IMR-90 (cell line): ENCODE measurements around the gene DENND6B.

Source experiments
- CEBPB ChIP-seq: IDR thresholded peaks from 2 replicates; pipeline ENCODE4 v1.6.1; 2012; ENCODE audit warnings: low read depth, low read length, improper control_type of control experiment
- MAFK ChIP-seq: IDR thresholded peaks from 2 replicates; pipeline ENCODE4 v1.6.1; 2012; ENCODE audit warnings: low read depth, low read length, improper control_type of control experiment
- MXI1 ChIP-seq: IDR thresholded peaks from 2 replicates; pipeline ENCODE4 v1.6.1; 2012; ENCODE audit warnings: low read depth, mild to moderate bottlenecking, low read length, moderate library complexity, borderline replicate concordance
- POLR2A ChIP-seq: IDR thresholded peaks from 2 replicates; pipeline ENCODE4 v1.6.1; 2012; ENCODE audit warnings: mild to moderate bottlenecking, low read depth, low read length
- RAD21 ChIP-seq: IDR thresholded peaks from 2 replicates; pipeline ENCODE4 v1.6.1; 2012; ENCODE audit warnings: low read length, improper control_type of control experiment
- RFX5 ChIP-seq: IDR thresholded peaks from 2 replicates; pipeline ENCODE4 v1.8.0; 2012; ENCODE audit warnings: low read depth, mild to moderate bottlenecking, low read length, moderate library complexity
- USF2 ChIP-seq: fragments of 150-350 bp; IDR thresholded peaks from 2 replicates; pipeline ENCODE4 v1.6.1; 2017; ENCODE audit warnings: mild to moderate bottlenecking, antibody characterized with exemption, low read length, low read depth
- TF ChIP-seq, protein P1 (sequence below): conservative IDR thresholded peaks from 2 replicates; pipeline ENCODE4 v1.5.1; 2012; ENCODE audit warnings: mild to moderate bottlenecking, low read depth, low read length, improper control_type of control experiment

GRCh38 chr22:50361222-50361621, 34.4 kb upstream of the DENND6B start:
- TF ChIP-seq RAD21: no peak
- TF ChIP-seq MAFK: no peak
- TF ChIP-seq POLR2A: no peak
- TF ChIP-seq CEBPB: no peak
- TF ChIP-seq, protein P1, sequence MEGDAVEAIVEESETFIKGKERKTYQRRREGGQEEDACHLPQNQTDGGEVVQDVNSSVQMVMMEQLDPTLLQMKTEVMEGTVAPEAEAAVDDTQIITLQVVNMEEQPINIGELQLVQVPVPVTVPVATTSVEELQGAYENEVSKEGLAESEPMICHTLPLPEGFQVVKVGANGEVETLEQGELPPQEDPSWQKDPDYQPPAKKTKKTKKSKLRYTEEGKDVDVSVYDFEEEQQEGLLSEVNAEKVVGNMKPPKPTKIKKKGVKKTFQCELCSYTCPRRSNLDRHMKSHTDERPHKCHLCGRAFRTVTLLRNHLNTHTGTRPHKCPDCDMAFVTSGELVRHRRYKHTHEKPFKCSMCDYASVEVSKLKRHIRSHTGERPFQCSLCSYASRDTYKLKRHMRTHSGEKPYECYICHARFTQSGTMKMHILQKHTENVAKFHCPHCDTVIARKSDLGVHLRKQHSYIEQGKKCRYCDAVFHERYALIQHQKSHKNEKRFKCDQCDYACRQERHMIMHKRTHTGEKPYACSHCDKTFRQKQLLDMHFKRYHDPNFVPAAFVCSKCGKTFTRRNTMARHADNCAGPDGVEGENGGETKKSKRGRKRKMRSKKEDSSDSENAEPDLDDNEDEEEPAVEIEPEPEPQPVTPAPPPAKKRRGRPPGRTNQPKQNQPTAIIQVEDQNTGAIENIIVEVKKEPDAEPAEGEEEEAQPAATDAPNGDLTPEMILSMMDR: no peak
- TF ChIP-seq RFX5: no peak
- no peak for TF ChIP-seq MXI1
- no peak for TF ChIP-seq USF2
